Measurements from ENCODE around the gene PHRF1. TPM values are rescaled to one million over a fixed set of nuclear protein-coding genes. Genes with fewer than 3 reads are reported as not detected.

PHRF1 gene
- total and polyA plus RNA-seq, 2 of the 4 experiments (the other 2 are of a cell fraction), result 10.9 to 17.5 TPM

DNA sequence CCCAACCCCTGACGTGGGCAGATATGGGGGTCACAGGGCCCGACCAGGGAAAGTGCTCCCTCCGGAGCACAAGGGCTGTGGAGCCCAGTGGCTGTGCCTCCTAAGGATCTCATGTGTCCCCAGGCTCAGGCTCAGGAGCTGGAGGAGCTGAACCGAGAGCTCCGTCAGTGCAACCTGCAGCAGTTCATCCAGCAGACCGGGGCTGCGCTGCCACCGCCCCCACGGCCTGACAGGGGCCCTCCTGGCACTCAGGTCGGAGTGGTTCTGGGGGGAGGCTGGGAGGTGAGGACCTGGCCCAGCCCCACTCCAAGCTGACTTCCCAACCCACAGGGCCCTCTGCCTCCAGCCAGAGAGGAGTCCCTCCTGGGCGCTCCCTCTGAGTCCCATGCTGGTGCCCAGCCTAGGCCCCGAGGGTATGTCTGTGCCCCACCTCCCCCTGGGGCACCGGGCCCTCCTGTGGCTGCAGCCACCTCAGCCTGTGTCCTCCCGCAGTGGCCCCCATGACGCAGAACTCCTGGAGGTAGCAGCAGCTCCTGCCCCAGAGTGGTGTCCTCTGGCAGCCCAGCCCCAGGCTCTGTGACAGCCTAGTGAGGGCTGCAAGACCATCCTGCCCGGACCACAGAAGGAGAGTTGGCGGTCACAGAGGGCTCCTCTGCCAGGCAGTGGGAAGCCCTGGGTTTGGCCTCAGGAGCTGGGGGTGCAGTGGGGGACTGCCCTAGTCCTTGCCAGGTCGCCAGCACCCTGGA lies 13.0 kb upstream of the PHRF1 start (continued):
- TF ChIP-seq NFE2L2 (IDR thresholded peaks at IDR 0.05; ENCODE audit: low read depth, low read length), result no peak

DNA sequence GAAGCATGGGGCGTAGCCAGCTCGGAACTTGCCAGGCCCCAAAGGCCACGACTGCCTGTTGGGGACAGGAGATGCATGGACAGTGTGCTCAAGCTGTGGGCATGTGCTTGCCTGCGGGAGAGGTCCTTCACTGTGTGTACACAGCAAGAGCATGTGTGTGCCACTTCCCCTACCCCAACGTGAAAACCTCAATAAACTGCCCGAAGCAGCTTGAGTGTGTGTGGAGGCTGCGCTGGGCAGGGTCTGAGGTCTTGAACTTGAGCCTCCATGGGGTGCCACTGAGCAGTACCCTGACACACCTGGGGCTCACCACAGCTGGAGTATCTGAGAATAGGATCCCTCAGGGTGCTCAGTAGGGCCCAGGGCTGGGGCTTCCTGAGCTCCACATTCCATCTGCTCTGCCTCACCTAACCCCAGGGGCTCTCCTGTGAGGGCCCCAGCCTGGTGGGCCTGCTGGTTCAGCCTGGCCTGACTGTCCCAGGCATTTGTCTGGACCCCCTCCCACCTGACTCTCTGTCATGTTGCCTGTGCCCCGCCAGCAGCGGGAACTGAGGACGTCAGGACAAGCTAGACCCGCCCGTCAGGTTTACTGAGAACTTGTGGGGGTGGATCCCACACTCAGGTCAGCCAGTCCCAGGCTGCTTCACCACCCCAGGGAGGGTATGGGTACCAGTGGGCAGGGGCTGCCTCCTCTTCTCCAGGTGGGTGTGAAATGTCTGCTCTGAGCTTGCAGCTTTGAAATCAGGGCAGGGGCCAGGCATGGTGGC lies 12.3 kb upstream of the PHRF1 start:
- no peak overlapping the region for H2BK5ac ChIP-seq (ENCODE audit: low read depth, low read length, poor library complexity, severe bottlenecking)
- TF ChIP-seq MAZ (IDR thresholded peaks at IDR 0.05; ENCODE audit: borderline replicate concordance, low read depth, low read length) (no peak), RFX5 (IDR thresholded peaks at IDR 0.05; ENCODE audit: low read depth, low read length) (no peak), SMC3 (IDR thresholded peaks at IDR 0.05; ENCODE audit: low read depth, low read length) (no peak), MXI1 (IDR thresholded peaks at IDR 0.05; ENCODE audit: borderline replicate concordance, low read depth, low read length) (no peak), CHD1 (IDR thresholded peaks at IDR 0.05; ENCODE audit: low read depth, low read length) (no peak), CEBPB (IDR thresholded peaks at IDR 0.05; ENCODE audit: low read depth, low read length) (no peak), RCOR1 (IDR thresholded peaks at IDR 0.05; ENCODE audit: insufficient replicate concordance, low read length) (no peak)
- TF ChIP-seq, protein P1, sequence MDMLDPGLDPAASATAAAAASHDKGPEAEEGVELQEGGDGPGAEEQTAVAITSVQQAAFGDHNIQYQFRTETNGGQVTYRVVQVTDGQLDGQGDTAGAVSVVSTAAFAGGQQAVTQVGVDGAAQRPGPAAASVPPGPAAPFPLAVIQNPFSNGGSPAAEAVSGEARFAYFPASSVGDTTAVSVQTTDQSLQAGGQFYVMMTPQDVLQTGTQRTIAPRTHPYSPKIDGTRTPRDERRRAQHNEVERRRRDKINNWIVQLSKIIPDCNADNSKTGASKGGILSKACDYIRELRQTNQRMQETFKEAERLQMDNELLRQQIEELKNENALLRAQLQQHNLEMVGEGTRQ (IDR thresholded peaks at IDR 0.05; ENCODE audit: low read depth, low read length), result no peak
- TF ChIP-seq, protein P2, sequence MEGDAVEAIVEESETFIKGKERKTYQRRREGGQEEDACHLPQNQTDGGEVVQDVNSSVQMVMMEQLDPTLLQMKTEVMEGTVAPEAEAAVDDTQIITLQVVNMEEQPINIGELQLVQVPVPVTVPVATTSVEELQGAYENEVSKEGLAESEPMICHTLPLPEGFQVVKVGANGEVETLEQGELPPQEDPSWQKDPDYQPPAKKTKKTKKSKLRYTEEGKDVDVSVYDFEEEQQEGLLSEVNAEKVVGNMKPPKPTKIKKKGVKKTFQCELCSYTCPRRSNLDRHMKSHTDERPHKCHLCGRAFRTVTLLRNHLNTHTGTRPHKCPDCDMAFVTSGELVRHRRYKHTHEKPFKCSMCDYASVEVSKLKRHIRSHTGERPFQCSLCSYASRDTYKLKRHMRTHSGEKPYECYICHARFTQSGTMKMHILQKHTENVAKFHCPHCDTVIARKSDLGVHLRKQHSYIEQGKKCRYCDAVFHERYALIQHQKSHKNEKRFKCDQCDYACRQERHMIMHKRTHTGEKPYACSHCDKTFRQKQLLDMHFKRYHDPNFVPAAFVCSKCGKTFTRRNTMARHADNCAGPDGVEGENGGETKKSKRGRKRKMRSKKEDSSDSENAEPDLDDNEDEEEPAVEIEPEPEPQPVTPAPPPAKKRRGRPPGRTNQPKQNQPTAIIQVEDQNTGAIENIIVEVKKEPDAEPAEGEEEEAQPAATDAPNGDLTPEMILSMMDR (conservative IDR thresholded peaks at IDR 0.05; ENCODE audit: low read depth, low read length), result no peak

More for the DNA sequence above, 12.3 kb upstream of the PHRF1 start:
- Histone ChIP-seq H4K5ac (ENCODE audit: low read depth, low read length) (no peak overlapping the region; the same call in 1 of the 2 replicates), H2BK120ac (ENCODE audit: low read depth, low read length) (no peak overlapping the region), H2BK15ac (ENCODE audit: low read depth, low read length) (no peak overlapping the region), H4K91ac (ENCODE audit: insufficient read depth, low read depth, low read length) (no peak overlapping the region), H3K23ac (ENCODE audit: low read depth, low read length) (no peak overlapping the region), H3K36me3 (ENCODE audit: control insufficient read depth, insufficient read depth, low read length) (peaks cover 14% of the 10 kb centered on the region), H3K27me3 (ENCODE audit: control insufficient read depth, insufficient read depth, low read length) (peaks cover 1% of the 10 kb centered on the region; the same call in 1 of the 2 replicates), H3K4me2 (ENCODE audit: low read depth, low read length) (no peak overlapping the region), H3K79me1 (ENCODE audit: low read depth in 1 of 2, low read length in 2 of 2) (peaks cover 28 to 42% of the 10 kb centered on the region in 2 experiments; a peak in 3 of 4 replicates), H3K9me1 (ENCODE audit: insufficient read depth, low read length) (peaks cover 5% of the 10 kb centered on the region; the same call in 1 of the 2 replicates), H3K4me3 (ENCODE audit: insufficient read depth, low read depth, low read length) (no peak overlapping the region), H3K4ac (ENCODE audit: low read depth, low read length) (no peak overlapping the region), H2AK9ac (replicated peaks; ENCODE audit: low read depth, low read length, poor library complexity) (no peak overlapping the region), H3K9ac (ENCODE audit: low read depth, low read length) (no peak overlapping the region), H3K27ac (ENCODE audit: insufficient read depth, low read length) (no peak overlapping the region), H4K20me1 (ENCODE audit: insufficient read depth, low read length) (peaks cover 29% of the 10 kb centered on the region), H3K9me3 (ENCODE audit: control insufficient read depth, insufficient read depth, low read length) (no peaks in the 10 kb centered on the region), H4K8ac (ENCODE audit: low read depth in 2 of 2, low read length in 2 of 2) (0 out of 4 replicates have a peak overlapping the region, but pooled peaks of 1 of the 2 experiments have one; percentile 49), H3K4me1 (ENCODE audit: control insufficient read depth, insufficient read depth, low read length) (peaks cover 21% of the 10 kb centered on the region), H3K18ac (ENCODE audit: low read depth, low read length) (no peak overlapping the region), H3K14ac (replicated peaks; ENCODE audit: low read depth, low read length) (no peak overlapping the region), H2AFZ (replicated peaks; ENCODE audit: low read length, poor library complexity) (peak overlapping the region; percentile 23), H2AK5ac (ENCODE audit: low read depth, low read length) (no peak overlapping the region), H2BK20ac (ENCODE audit: low read depth, low read length) (no peak overlapping the region), H3K56ac (ENCODE audit: extremely low read depth, insufficient read depth, low read length) (0 out of 2 replicates have a peak overlapping the region, but pooled peaks have one; percentile 1)
- ChIA-PET POLR2A (ENCODE audit: unreplicated experiment) (no interaction called here), CTCF (interaction anchor here (1.3 kb wide), 1 partner anchor 9 kb away, joined by 3 read pairs; no protein-coding TSS in a partner anchor)
- ATAC-seq (ENCODE audit: low read depth) (no peak), DNase-seq (no peak)
- dilution Hi-C loops (cut with HindIII; ENCODE audit: low sequenced_read_pairs, unreplicated experiment) (no loop called here), intact Hi-C loops (cut with micrococcal nuclease) (no loop called here), in situ Hi-C loops (cut with MboI; ENCODE audit: low sequenced_read_pairs) (no loop called here)
- no CpG with 5 or more reads among the region's 12 CpGs for WGBS, 2 experiments (ENCODE audit: extremely low coverage in 2 of 2, insufficient read length in 1 of 2)
- BruUV-seq (replicated peaks), result no TSS peak

Data from IMR-90 (cell line).